Measurements from ENCODE around the gene PLEKHA7. TPM values are rescaled to one million over a fixed set of nuclear protein-coding genes. Genes with fewer than 3 reads are reported as not detected.

Gene PLEKHA7
- total RNA-seq, 1 experiment from 2014 or later = 18.4 TPM

- no peak for DNase-seq
- Histone ChIP-seq H3F3A (ENCODE audit: low read length, unreplicated experiment) (no peaks in the 10 kb centered on the region), H3K27me3 (ENCODE audit: low read length) (no peaks in the 10 kb centered on the region), H3K4me2 (ENCODE audit: low read length) (no peak overlapping the region), H3K36me3 (ENCODE audit: low read depth, low read length) (no peaks in the 10 kb centered on the region), H2AFZ (ENCODE audit: low read length) (no peak overlapping the region), H4K20me1 (ENCODE audit: low read length) (no peaks in the 10 kb centered on the region), H3K79me2 (ENCODE audit: low read length) (no peaks in the 10 kb centered on the region), H3K4me1 (ENCODE audit: insufficient read depth, low read length) (peaks cover 19% of the 10 kb centered on the region), H3K9me3 (ENCODE audit: low read length) (no peaks in the 10 kb centered on the region), H3K4me3 (ENCODE audit: low read length) (no peak overlapping the region), H3K9me2 (replicated peaks; ENCODE audit: low read length) (no peaks in the 10 kb centered on the region), H3K27ac (ENCODE audit: low read length) (no peak overlapping the region), H3K9ac (ENCODE audit: low read length) (no peak overlapping the region)
- BruUV-seq (replicated peaks) = no TSS peak
- POLR2A ChIA-PET (ENCODE audit: unreplicated experiment) = no interaction called here
- CTCF ChIA-PET = no interaction called here
- intact Hi-C loops (cut with micrococcal nuclease) = no loop called here
- no peak for ATAC-seq
- TF ChIP-seq EZH2 (IDR thresholded peaks at IDR 0.05; ENCODE audit: low read length, unreplicated experiment) = no peak
- no peak for TF ChIP-seq CTCF (conservative IDR thresholded peaks at IDR 0.05; ENCODE audit: low read depth, low read length)
- no peak for TF ChIP-seq EZH2phosphoT487 (IDR thresholded peaks at IDR 0.05; ENCODE audit: borderline replicate concordance, low read length)
These were observed 31.4 kb downstream of the PLEKHA7 start for GRCh38 chr11:16982809-16983208.

GRCh38 chr11:16982256-16982671 lies 31.9 kb downstream of the PLEKHA7 start:
- BruUV-seq (replicated peaks) = no TSS peak
- H2AFZ ChIP-seq (ENCODE audit: low read length) = no peak overlapping the region
- DNase-seq (no peak), ATAC-seq (no peak)
- H3K9me2 ChIP-seq (replicated peaks; ENCODE audit: low read length) = no peaks in the 10 kb centered on the region
- intact Hi-C loops (cut with micrococcal nuclease) = no loop called here
- H3K27me3 ChIP-seq (ENCODE audit: low read length) = no peaks in the 10 kb centered on the region
- H3K4me3 ChIP-seq (ENCODE audit: low read length) = no peak overlapping the region
- ChIA-PET POLR2A (ENCODE audit: unreplicated experiment) (no interaction called here), CTCF (no interaction called here)
- H3K9ac ChIP-seq (ENCODE audit: low read length) = no peak overlapping the region
- no peak for TF ChIP-seq EZH2phosphoT487 (IDR thresholded peaks at IDR 0.05; ENCODE audit: borderline replicate concordance, low read length)
- no peak for TF ChIP-seq CTCF (conservative IDR thresholded peaks at IDR 0.05; ENCODE audit: low read depth, low read length)
- no peak for TF ChIP-seq EZH2 (IDR thresholded peaks at IDR 0.05; ENCODE audit: low read length, unreplicated experiment)
- no peak overlapping the region for H3K27ac ChIP-seq (ENCODE audit: low read length)
- no peaks in the 10 kb centered on the region for H3K79me2 ChIP-seq (ENCODE audit: low read length)
- H3K36me3 ChIP-seq (ENCODE audit: low read depth, low read length) = no peaks in the 10 kb centered on the region
- no peak overlapping the region for H3K4me2 ChIP-seq (ENCODE audit: low read length)
- no peaks in the 10 kb centered on the region for H3K9me3 ChIP-seq (ENCODE audit: low read length)
- H4K20me1 ChIP-seq (ENCODE audit: low read length) = no peaks in the 10 kb centered on the region
- no peaks in the 10 kb centered on the region for H3F3A ChIP-seq (ENCODE audit: low read length, unreplicated experiment)
- peaks cover 19% of the 10 kb centered on the region for H3K4me1 ChIP-seq (ENCODE audit: insufficient read depth, low read length)

- no peak for DNase-seq
- intact Hi-C loops (cut with micrococcal nuclease) = no loop called here
- Histone ChIP-seq H2AFZ (ENCODE audit: low read length) (no peak overlapping the region), H4K20me1 (ENCODE audit: low read length) (no peaks in the 10 kb centered on the region), H3K4me2 (ENCODE audit: low read length) (no peak overlapping the region), H3K79me2 (ENCODE audit: low read length) (no peaks in the 10 kb centered on the region), H3F3A (ENCODE audit: low read length, unreplicated experiment) (no peaks in the 10 kb centered on the region), H3K4me1 (ENCODE audit: insufficient read depth, low read length) (peaks cover 14% of the 10 kb centered on the region), H3K9ac (ENCODE audit: low read length) (no peak overlapping the region), H3K9me2 (replicated peaks; ENCODE audit: low read length) (no peaks in the 10 kb centered on the region), H3K27me3 (ENCODE audit: low read length) (no peaks in the 10 kb centered on the region), H3K36me3 (ENCODE audit: low read depth, low read length) (no peaks in the 10 kb centered on the region), H3K9me3 (ENCODE audit: low read length) (no peaks in the 10 kb centered on the region), H3K27ac (ENCODE audit: low read length) (no peak overlapping the region), H3K4me3 (ENCODE audit: low read length) (no peak overlapping the region)
- ChIA-PET POLR2A (ENCODE audit: unreplicated experiment) (no interaction called here), CTCF (no interaction called here)
- no peak for ATAC-seq
- BruUV-seq (replicated peaks) = no TSS peak
- no peak for TF ChIP-seq EZH2 (IDR thresholded peaks at IDR 0.05; ENCODE audit: low read length, unreplicated experiment)
- TF ChIP-seq CTCF (conservative IDR thresholded peaks at IDR 0.05; ENCODE audit: low read depth, low read length) = no peak
- no peak for TF ChIP-seq EZH2phosphoT487 (IDR thresholded peaks at IDR 0.05; ENCODE audit: borderline replicate concordance, low read length)
These were observed 32.5 kb downstream of the PLEKHA7 start for GRCh38 chr11:16981651-16982194.

All from PC-3 (cell line).